Heart left ventricle (tissue), 16 donors: Measurements from ENCODE around the gene CA7. TPM values are rescaled to one million over a fixed set of nuclear protein-coding genes. Genes with fewer than 3 reads are reported as not detected.
A peak's percentile ranks its signal among the peaks of the same experiment; 100 is the strongest.

ENCODE experiments used
- ATAC-seq, 4 donors: fragments of 200-7000 bp; cut with Tn5 transposase; one replicate each; pipeline ENCODE4 v1.9.1; 2020 to 2022; ENCODE audit warnings: moderate library complexity in 4 of 4, mild to moderate bottlenecking in 3 of 4, moderate number of reproducible peaks in 1 of 4
- DNase-seq, 5 donors: peaks; one replicate each; pipeline ENCODE4 v3.0.0-alpha.2; 2020
- H3K27ac ChIP-seq, 12 donors: fragments of 200-600 bp; sonication (generic) in 4 of 12; one replicate each; pipeline versions ENCODE4 v1.5.0 to v1.8.0; 2016 to 2022; ENCODE audit warnings: mild to moderate bottlenecking in 2 of 12
- H3K27me3 ChIP-seq, 9 donors: fragments of 200-600 bp; sonication (generic) in 2 of 9; one replicate each; pipeline versions ENCODE4 v1.5.1 to v1.8.0; 2016 to 2022; ENCODE audit warnings: mild to moderate bottlenecking in 3 of 9
- H3K36me3 ChIP-seq, 9 donors: fragments of 200-600 bp; sonication (generic) in 2 of 9; one replicate each; pipeline versions ENCODE4 v1.5.0 to v1.8.0; 2018 to 2022; ENCODE audit warnings: mild to moderate bottlenecking in 2 of 9
- H3K4me1 ChIP-seq, 12 donors: fragments of 200-600 bp; sonication (generic) in 4 of 12; one replicate each; pipeline versions ENCODE4 v1.5.0 to v1.8.0; 2016 to 2022; ENCODE audit warnings: mild to moderate bottlenecking in 3 of 12
- H3K4me3 ChIP-seq, 12 donors: fragments of 200-600 bp; sonication (generic) in 4 of 12; one replicate each; pipeline versions ENCODE4 v1.5.0 to v1.8.0; 2017 to 2022; ENCODE audit warnings: mild to moderate bottlenecking in 9 of 12, moderate library complexity in 4 of 12
- H3K9me3 ChIP-seq, 12 donors: fragments of 200-600 bp; sonication (generic) in 4 of 12; one replicate each; pipeline versions ENCODE4 v1.5.0 to v1.8.0; 2016 to 2022; ENCODE audit warnings: mild to moderate bottlenecking in 1 of 12
- CTCF ChIP-seq, 12 donors: fragments of 200-600 bp; sonication (generic) in 4 of 12; IDR thresholded peaks; one replicate each; pipeline versions ENCODE4 v1.5.0 to v1.8.0; 2018 to 2022; ENCODE audit warnings: antibody characterized with exemption in 12 of 12, mild to moderate bottlenecking in 5 of 12
- POLR2A ChIP-seq, 2 donors: fragments of 450-650 bp; IDR thresholded peaks; one replicate each; pipeline ENCODE4 v1.6.1; 2017; ENCODE audit warnings: antibody characterized with exemption in 2 of 2, mild to moderate bottlenecking in 2 of 2, moderate library complexity in 2 of 2
- WGBS, 4 donors: extraction: QIAGEN DNeasy Blood & Tissue Kit in 2 of 4; methylation state at CpG; one replicate each; pipeline versions ENCODE4 v1.1.5 to v1.1.7; 2013 to 2018; 5-methylcytosine and 5-hydroxymethylcytosine counted together
- intact Hi-C, 10 donors: fragments of 100-400 bp; cut with DNase I; formaldehyde crosslinking; loops; one replicate each; pipeline versions ENCODE4 v1.11.1 to v1.14.2; 2022
- polyA plus RNA-seq, 2 donors: library from polyadenylated mRNA; stranded (reverse); fragments of 200-250 nt; gene quantifications; one replicate each; pipeline ENCODE4 v1.2.3, GENCODE V29; 2013
- total RNA-seq, 9 donors: library from RNA; depleted of rRNA in 2 of 9; stranded (reverse); fragments of >200 nt in 2 of 9; fragmentation: NEBNext Ultra II Directional in 3 of 9; extraction: Animal tissue kit (Norgen Biotek cat#: 25700) in 3 of 9; gene quantifications; one replicate each; pipeline versions ENCODE4 v1.1.0 to v1.2.4, GENCODE V29; 2016 to 2023
- donor health status: ischemic (EF 13 %, LVEDD 7.1; RV severe dilation, severe dysfunction).
- donor health status: healthy with polysubstance abuse.
- donor health status: DM: no; HTN: yes; CAD: no.
- donor health status: DM: no; HTN: no; CAD: no.
- donor health status: ischemic (EF 25% LVEDD 6.9; RV normal size, moderate dysfunction).
- donor health status: ischemic (EF 25% LVEDD 5.7; RV mildly dilated, moderate dysfunction).
- donor health status: healthy.
- donor health status: DM: yes; HTN: yes; CAD: no.
- donor health status: ischemic (EF 35%, LVEDD 5.7; RV mildly dilated, moderate dysfunction).
- donor health status: nonischemic (EF 11% LVEDD 7.7; RV severe dilation, severe dysfunction).
- donor health status: DM: yes; HTN: yes; CAD: no.
- donor health status: PGD.
- donor health status: ischemic (EF 29% LVEDD 5.4; RV normal size, mild dysfunction).
- donor health status: nonischemic (EF 23%, LVEDD 6.1; RV moderate dilation, normal function).

CA7 gene
- total and polyA plus RNA-seq, 11 donors, result not detected

DNA sequence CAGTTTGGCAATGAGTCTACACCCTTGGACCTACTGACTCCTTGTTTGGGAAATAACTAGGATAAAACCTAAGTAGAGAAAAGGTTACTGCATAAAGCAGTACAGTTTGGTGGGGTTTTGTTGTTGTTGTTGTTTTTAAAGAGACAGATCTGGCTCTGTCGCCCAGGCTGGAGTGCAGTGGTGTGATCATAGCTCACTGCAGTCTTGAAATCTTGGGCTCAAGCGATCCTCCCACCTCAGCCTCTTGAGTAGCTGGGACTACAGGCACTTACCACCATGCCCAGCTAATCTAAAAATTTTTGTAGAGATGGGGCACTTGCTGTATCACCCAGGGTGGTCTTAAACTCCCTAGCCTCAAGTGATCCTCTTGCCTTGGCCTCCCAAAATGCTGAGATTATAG, 37.3 kb downstream of the CA7 start:
- no peaks in the 10 kb centered on the region for H3K27me3 ChIP-seq
- H3K27ac ChIP-seq, result peak overlapping the region in 1 of 12 donors; percentile 76
- DNase-seq (no peak), ATAC-seq (no peak)
- 80 to 83% (median 82%) methylated on average over 2 of the region's 2 CpGs for WGBS, 4 donors
- intact Hi-C loops, result no loop called here
- peaks cover 0 to 28% (median 21%) of the 10 kb centered on the region in 9 donors for H3K36me3 ChIP-seq
- TF ChIP-seq POLR2A (IDR thresholded peaks at IDR 0.05) (no peak), CTCF (IDR thresholded peaks at IDR 0.05) (no peak)
- H3K9me3 ChIP-seq, result no peaks in the 10 kb centered on the region
- H3K4me1 ChIP-seq, result peaks cover 0 to 18% (median 10%) of the 10 kb centered on the region in 12 donors
- peak overlapping the region in 5 of 12 donors; percentile 72 to 94 (median 91) for H3K4me3 ChIP-seq

DNA sequence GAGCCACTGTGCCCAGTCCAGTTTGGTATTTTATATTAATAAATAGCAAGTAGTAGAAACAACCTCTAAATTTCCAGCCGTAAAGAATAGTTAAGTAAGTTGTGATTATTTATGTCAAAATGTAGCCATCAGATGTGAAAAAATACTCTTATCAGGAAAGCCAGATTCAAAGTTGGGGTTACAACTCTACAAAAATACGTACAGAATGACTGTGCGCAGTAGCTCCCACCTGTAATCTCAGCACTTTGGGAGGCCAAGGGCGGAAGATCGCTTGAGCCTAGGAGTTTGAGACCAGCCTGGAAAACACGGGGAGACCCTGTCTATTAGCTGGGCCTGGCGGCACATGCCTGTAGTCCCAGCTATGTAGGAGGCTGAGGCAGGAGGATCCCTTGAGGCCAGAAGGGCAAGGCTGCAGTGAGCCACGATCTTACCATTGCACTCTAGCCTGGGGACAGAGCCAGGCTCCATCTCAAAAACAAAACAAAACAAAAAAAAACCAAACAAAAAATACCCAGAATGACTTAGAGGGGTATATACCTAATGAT, 37.8 kb downstream of the CA7 start:
- no peak for ATAC-seq
- H3K4me3 ChIP-seq, result no peak overlapping the region

GRCh38 chr16:66882702-66883101, 38.5 kb downstream of the CA7 start:
- H3K9me3 ChIP-seq, result no peaks in the 10 kb centered on the region
- H3K4me1 ChIP-seq, result peaks cover 0 to 18% (median 10%) of the 10 kb centered on the region in 12 donors
- TF ChIP-seq POLR2A (IDR thresholded peaks at IDR 0.05) (no peak), CTCF (IDR thresholded peaks at IDR 0.05) (no peak)
- no peak overlapping the region for H3K4me3 ChIP-seq
- H3K36me3 ChIP-seq, result peaks cover 0 to 33% (median 24%) of the 10 kb centered on the region in 9 donors
- no peaks in the 10 kb centered on the region for H3K27me3 ChIP-seq
- WGBS, 4 donors, result 82 to 97% (median 96%) methylated on average over 3 of the region's 3 CpGs
- ATAC-seq (no peak), DNase-seq (no peak)
- H3K27ac ChIP-seq, result no peak overlapping the region
- intact Hi-C loops, result no loop called here

More for the DNA sequence above, 37.8 kb downstream of the CA7 start:
- TF ChIP-seq CTCF (IDR thresholded peaks at IDR 0.05) (no peak), POLR2A (IDR thresholded peaks at IDR 0.05) (no peak)
- 91 to 94% (median 92%) methylated on average over 8 of the region's 8 CpGs for WGBS, 4 donors
- intact Hi-C loops, result no loop called here
- H3K36me3 ChIP-seq, result peaks cover 0 to 33% (median 24%) of the 10 kb centered on the region in 9 donors
- no peak for DNase-seq
- peaks cover 0 to 18% (median 10%) of the 10 kb centered on the region in 12 donors for H3K4me1 ChIP-seq
- H3K9me3 ChIP-seq, result no peaks in the 10 kb centered on the region
- H3K27ac ChIP-seq, result no peak overlapping the region
- no peaks in the 10 kb centered on the region for H3K27me3 ChIP-seq

- Histone ChIP-seq H3K4me3 (no peak overlapping the region), H3K36me3 (peaks cover 0 to 33% (median 24%) of the 10 kb centered on the region in 9 donors), H3K27me3 (no peaks in the 10 kb centered on the region), H3K9me3 (no peaks in the 10 kb centered on the region), H3K4me1 (peaks cover 0 to 13% (median 9%) of the 10 kb centered on the region in 12 donors), H3K27ac (no peak overlapping the region)
- no peak for ATAC-seq
- no peak for DNase-seq
- WGBS, 4 donors, result 91 to 93% (median 92%) methylated on average over 11 to 12 of the region's 12 CpGs
- TF ChIP-seq CTCF (IDR thresholded peaks at IDR 0.05) (no peak), POLR2A (IDR thresholded peaks at IDR 0.05) (no peak)
- intact Hi-C loops, result no loop called here
Observed at GRCh38 chr16:66885491-66885890, 41.3 kb downstream of the CA7 start.
